Measurements from ENCODE around the gene C10orf95.

- no peak for TF ChIP-seq EZH2phosphoT487 (IDR thresholded peaks at IDR 0.05; ENCODE audit: insufficient read depth, low read depth)
- no peak for TF ChIP-seq EZH2 (IDR thresholded peaks at IDR 0.05; ENCODE audit: insufficient read depth, poor library complexity, severe bottlenecking)
Observed at GRCh38 chr10:102491136-102491535, 39.8 kb upstream of the C10orf95 start.
